GM19351 (cell line): ENCODE data around the gene FCRLB.
"Not testable (repeated sequence)": the region's sequence is repeated elsewhere in the genome, so short reads cannot be mapped to it uniquely, and the experiment has no call there.

ENCODE experiments used
- ATAC-seq: cut with Tn5 transposase; IDR thresholded peaks from one replicate; pipeline ENCODE4 v1.9.1; 2021; ENCODE audit warnings: mild to moderate bottlenecking, moderate library complexity; ENCODE audit not compliant: unreplicated experiment

The FCRLB gene

GRCh38 chr1:161718559-161719324 lies 2.6 kb upstream of the FCRLB start:
- peak; percentile 71 for ATAC-seq

GRCh38 chr1:161719325-161719611 lies 2.1 kb upstream of the FCRLB start:
- peak; percentile 63 for ATAC-seq

- ATAC-seq = no peak
Observed at GRCh38 chr1:161720422-161720821, 922 bp upstream of the FCRLB start.

- ATAC-seq = no peak
Observed at GRCh38 chr1:161721738-161722343, 497 bp downstream of the FCRLB start.

- no peak for ATAC-seq
Observed at GRCh38 chr1:161722406-161722805, 1.1 kb downstream of the FCRLB start.

GRCh38 chr1:161723459-161724141 lies 2.3 kb downstream of the FCRLB start:
- ATAC-seq = no peak

DNA sequence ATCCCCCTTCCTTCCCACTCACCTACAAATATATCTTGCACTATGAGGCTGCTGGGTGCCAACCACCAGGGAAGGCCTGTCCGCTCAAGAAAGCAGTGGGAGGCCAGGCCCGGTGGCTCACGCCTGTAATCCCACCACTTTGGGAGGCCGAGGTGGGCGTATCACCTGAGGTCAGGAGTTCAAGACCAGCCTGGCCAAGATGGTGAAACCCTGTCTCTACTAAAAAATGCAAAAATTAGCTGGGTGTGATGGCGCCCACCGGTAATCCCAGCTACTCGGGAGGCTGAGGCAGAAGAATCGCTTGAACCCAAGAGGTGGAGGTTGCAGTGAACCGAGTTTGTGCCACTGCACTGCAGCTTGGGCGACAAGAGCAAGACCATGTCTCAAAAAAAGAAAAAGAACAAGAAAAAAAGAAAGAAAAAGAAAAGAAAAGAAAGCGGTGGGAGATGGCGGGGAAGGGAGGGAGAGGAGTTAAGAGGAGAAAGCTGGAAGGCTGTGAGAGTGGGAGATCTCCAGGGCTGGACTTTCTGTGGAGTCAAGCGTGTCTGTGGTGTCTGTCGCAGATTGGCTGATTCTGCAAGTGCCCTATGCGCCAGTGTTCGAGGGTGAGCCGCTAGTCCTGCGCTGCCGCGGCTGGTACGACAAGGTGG lies 4.0 kb downstream of the FCRLB start:
- not testable (repeated sequence) for ATAC-seq

GRCh38 chr1:161725908-161726472 lies 4.6 kb downstream of the FCRLB start:
- ATAC-seq = peak; percentile 20

- peak; percentile 49 for ATAC-seq
Observed at GRCh38 chr1:161726473-161727255, 5.3 kb downstream of the FCRLB start.

- no peak for ATAC-seq
Observed at GRCh38 chr1:161727256-161727924, 6.0 kb downstream of the FCRLB start.

GRCh38 chr1:161728376-161729226 lies 7.3 kb downstream of the FCRLB start:
- no peak for ATAC-seq

GRCh38 chr1:161730050-161730564 lies 8.8 kb downstream of the FCRLB start:
- ATAC-seq = no peak

DNA sequence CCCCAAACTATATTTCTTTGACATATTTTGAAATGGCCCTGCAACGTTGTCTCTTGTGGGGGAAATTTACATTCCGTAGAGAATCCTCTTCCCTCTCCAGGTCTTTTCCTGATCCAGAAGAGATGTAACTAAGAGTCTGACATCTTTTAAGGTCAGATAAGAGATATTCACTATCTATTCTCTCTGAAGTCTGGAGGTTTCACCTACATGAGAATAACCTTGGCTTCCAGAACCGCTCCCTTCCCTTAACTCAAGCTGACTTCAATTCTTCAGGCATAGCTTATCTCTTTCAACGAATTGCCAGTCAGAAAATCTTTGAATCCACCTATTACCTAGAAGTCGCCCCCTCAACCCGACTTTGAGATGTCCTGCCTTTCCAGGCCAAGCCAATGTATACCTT lies 9.9 kb downstream of the FCRLB start:
- ATAC-seq = no peak

- no peak for ATAC-seq
Observed at GRCh38 chr1:161731981-161732718, 10.8 kb downstream of the FCRLB start.

GRCh38 chr1:161733526-161733925 lies 12.2 kb downstream of the FCRLB start:
- no peak for ATAC-seq

GRCh38 chr1:161735837-161736236 lies 14.5 kb downstream of the FCRLB start:
- no peak for ATAC-seq

DNA sequence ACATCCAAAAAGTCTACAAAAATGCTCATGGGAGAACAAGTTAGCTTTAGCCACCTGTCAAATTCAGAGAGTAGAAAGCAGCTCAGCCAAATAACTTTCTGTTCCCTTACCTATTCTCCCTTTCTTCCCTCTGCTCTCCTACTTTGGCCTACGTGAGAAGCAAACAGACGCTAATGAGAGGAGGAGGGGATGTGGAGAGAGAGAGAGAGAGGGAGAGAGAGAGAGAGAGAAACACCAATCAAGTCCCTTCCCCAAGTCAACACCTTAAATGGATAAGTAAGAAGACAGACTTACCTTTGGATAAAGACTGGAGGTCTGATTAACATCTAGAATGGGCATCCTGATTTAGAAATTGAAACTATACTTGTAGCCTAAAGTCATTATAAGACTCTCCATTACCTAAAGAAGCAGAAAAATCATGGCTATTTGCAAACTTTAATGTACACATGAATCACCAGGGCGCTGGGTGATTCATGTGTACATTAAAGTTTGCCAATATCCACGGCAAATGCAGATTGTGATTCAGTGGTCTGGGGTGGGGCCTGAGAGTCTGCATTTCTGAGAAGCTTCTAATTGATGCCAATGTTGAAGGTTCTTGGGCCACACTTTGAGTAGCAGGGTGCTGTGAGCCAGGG lies 15.1 kb downstream of the FCRLB start:
- no peak for ATAC-seq

DNA sequence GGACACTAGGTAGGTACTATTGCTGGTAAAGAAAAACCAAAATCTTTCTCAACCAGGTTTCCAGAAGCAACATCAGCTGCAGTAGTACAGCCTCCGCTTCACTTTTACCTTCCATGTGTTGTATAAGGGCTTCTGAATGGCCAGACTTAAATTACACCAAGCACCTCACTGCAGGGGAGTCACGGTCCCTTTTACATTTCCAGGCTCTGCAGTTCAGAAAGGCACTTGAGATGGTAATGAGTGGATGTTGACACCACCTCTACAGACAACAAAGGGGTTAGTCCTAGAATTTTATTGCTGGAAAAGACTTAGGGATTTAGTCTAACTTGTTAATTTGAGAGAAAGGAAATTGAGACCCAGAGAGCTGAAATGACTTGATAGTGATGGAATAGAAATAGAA lies 16.3 kb downstream of the FCRLB start:
- no peak for ATAC-seq
